HepG2 (cell line): ENCODE results near the gene UBE2D4. TPM values are rescaled to one million over a fixed set of nuclear protein-coding genes. Genes with fewer than 3 reads are reported as not detected.

Experiments
- ATF4 ChIP-seq, 2 experiments: fragments of 450-650 bp in 1 of 2; sonication (generic) in 1 of 2; formaldehyde crosslinking; IDR thresholded peaks; 2 replicates each; pipeline versions ENCODE4 v1.5.0 to v1.8.0; 2020 to 2022; ENCODE audit warnings: mild to moderate bottlenecking in 1 of 2, missing genetic modification reagents in 1 of 2
- CBX5 ChIP-seq: sonication (generic); formaldehyde crosslinking; IDR thresholded peaks from 2 replicates; pipeline ENCODE4 v1.4.0; 2020; ENCODE audit warnings: missing genetic modification reagents, borderline replicate concordance
- E2F1 ChIP-seq: sonication (generic); formaldehyde crosslinking; IDR thresholded peaks from 2 replicates; pipeline ENCODE4 v1.5.0; 2020; ENCODE audit warnings: missing genetic modification reagents
- HNF1B ChIP-seq: sonication (generic); formaldehyde crosslinking; IDR thresholded peaks from 2 replicates; pipeline ENCODE4 v1.5.1; 2020; ENCODE audit warnings: mild to moderate bottlenecking, moderate library complexity, missing genetic modification reagents
- HNRNPK ChIP-seq: fragments of 200-400 bp; formaldehyde crosslinking; IDR thresholded peaks from 2 replicates; pipeline ENCODE4 v1.6.1; 2018; ENCODE audit warnings: low read length, low read depth, moderate library complexity, mild to moderate bottlenecking; ENCODE audit not compliant: poor library complexity, severe bottlenecking
- KDM3A ChIP-seq: IDR thresholded peaks from 2 replicates; pipeline ENCODE4 v1.6.1; 2018; ENCODE audit warnings: low read depth, missing compliant biosample characterization
- MEF2D ChIP-seq: sonication (generic); formaldehyde crosslinking; IDR thresholded peaks from 2 replicates; pipeline ENCODE4 v1.5.1; 2020; ENCODE audit warnings: mild to moderate bottlenecking, missing genetic modification reagents
- NCOR1 ChIP-seq: fragments of 200-600 bp; sonication (generic); IDR thresholded peaks from 2 replicates; pipeline ENCODE4 v1.7.0; 2017; ENCODE audit warnings: antibody characterized with exemption, low read length, borderline replicate concordance
- NFYB ChIP-seq: sonication (generic); formaldehyde crosslinking; IDR thresholded peaks from 2 replicates; pipeline ENCODE4 v1.4.0; 2020; ENCODE audit warnings: missing genetic modification reagents
- PHF21A ChIP-seq: sonication (generic); formaldehyde crosslinking; IDR thresholded peaks from 2 replicates; pipeline ENCODE4 v1.5.0; 2020; ENCODE audit warnings: mild to moderate bottlenecking, missing genetic modification reagents
- SMYD3 ChIP-seq: sonication (generic); formaldehyde crosslinking; IDR thresholded peaks from 2 replicates; pipeline ENCODE4 v1.8.1; 2023; ENCODE audit warnings: mild to moderate bottlenecking, missing genetic modification reagents
- SOX6 ChIP-seq, 2 experiments: fragments of 450-650 bp in 1 of 2; sonication (generic) in 1 of 2; formaldehyde crosslinking in 1 of 2; IDR thresholded peaks; 2 replicates each; pipeline versions ENCODE4 v1.4.0 to v1.6.1; 2017 to 2020; ENCODE audit warnings: antibody characterized with exemption in 1 of 2, mild to moderate bottlenecking in 1 of 2, missing genetic modification reagents in 1 of 2
- TOE1 ChIP-seq: sonication (generic); formaldehyde crosslinking; IDR thresholded peaks from 2 replicates; pipeline ENCODE4 v1.4.0; 2020; ENCODE audit warnings: mild to moderate bottlenecking, missing genetic modification reagents
- ZBTB20 ChIP-seq: sonication (generic); formaldehyde crosslinking; IDR thresholded peaks from 2 replicates; pipeline ENCODE4 v1.8.1; 2023; ENCODE audit warnings: missing genetic modification reagents, low read depth, mild to moderate bottlenecking, borderline replicate concordance
- ZGPAT ChIP-seq: IDR thresholded peaks from 2 replicates; pipeline ENCODE4 v1.6.1; 2016; ENCODE audit warnings: mild to moderate bottlenecking
- ZNF234 ChIP-seq: sonication (generic); formaldehyde crosslinking; conservative IDR thresholded peaks from 2 replicates; pipeline ENCODE4 v1.5.1; 2020; ENCODE audit warnings: mild to moderate bottlenecking, missing genetic modification reagents
- ZNF414 ChIP-seq: sonication (generic); formaldehyde crosslinking; IDR thresholded peaks from 2 replicates; pipeline ENCODE4 v1.5.0; 2020; ENCODE audit warnings: missing genetic modification reagents
- ZNF431 ChIP-seq: sonication (generic); formaldehyde crosslinking; IDR thresholded peaks from 2 replicates; pipeline ENCODE4 v1.9.0; 2022; ENCODE audit warnings: missing genetic modification reagents, low read depth, mild to moderate bottlenecking, borderline replicate concordance
- ZNF660 ChIP-seq: sonication (generic); formaldehyde crosslinking; IDR thresholded peaks from 2 replicates; pipeline ENCODE4 v1.5.1; 2020; ENCODE audit warnings: mild to moderate bottlenecking, low read depth, missing genetic modification reagents, borderline replicate concordance
- ZNF788 ChIP-seq: sonication (generic); formaldehyde crosslinking; IDR thresholded peaks from 2 replicates; pipeline ENCODE4 v1.5.0; 2020; ENCODE audit warnings: mild to moderate bottlenecking, missing genetic modification reagents, borderline replicate concordance
- polyA plus RNA-seq, 8 experiments: library from polyadenylated mRNA; depleted of rRNA in 3 of 8; stranded (reverse) in 7 of 8; unstranded in 1 of 8; fragments of >200 nt; fragmentation: Illumina TruSeq in 4 of 8; extraction: Trizol in 4 of 8; gene quantifications; 2 replicates each; pipeline versions ENCODE4 v1.2.1 to v1.2.3, GENCODE V29; 2011 to 2016; ENCODE audit warnings: low read depth in 4 of 8, missing spikeins in 1 of 8, mixed read lengths in 1 of 8; ENCODE audit not compliant: insufficient read depth in 1 of 8
- total RNA-seq, 5 experiments: library from RNA; depleted of rRNA; stranded (reverse); fragments of >200 nt; fragmentation: Illumina TruSeq; extraction: Trizol; gene quantifications; 2 replicates each; pipeline ENCODE4 v1.2.3, GENCODE V29; 2016; ENCODE audit warnings: low read depth in 1 of 5

The UBE2D4 gene
- total and polyA plus RNA-seq, 2 of the 13 experiments (the other 11 are each of a cell fraction or from before 2014, with no cell fraction given), result 9.9 to 16.0 TPM

- TF ChIP-seq HNF1B (CRISPR knock-in tag) (0 out of 2 replicates have a peak, but pooled peaks have one; percentile 7), ATF4 (CRISPR knock-in tag; IDR thresholded peaks at IDR 0.05) (peak in 1 of 2 experiments; percentile 91; a peak in 2 of 4 replicates), ZNF788 (CRISPR knock-in tag) (peak; percentile 94), HNRNPK (peak; percentile 54), NFYB (no peak), SOX6 (IDR thresholded peaks at IDR 0.05) (no peak), SOX6 (CRISPR knock-in tag; IDR thresholded peaks at IDR 0.05) (peak; percentile 48), ZBTB20 (peak; percentile 41; the same call in 1 of the 2 replicates), ZNF234 (CRISPR knock-in tag) (no peak; the same call in 1 of the 2 replicates), CBX5 (no peak), ZNF660 (CRISPR knock-in tag) (no peak), PHF21A (peak; percentile 62), NCOR1 (no peak), E2F1 (CRISPR knock-in tag) (peak; percentile 89), ZNF414 (CRISPR knock-in tag) (no peak), ZNF431 (CRISPR knock-in tag) (peak; percentile 78; the same call in 1 of the 2 replicates), SMYD3 (CRISPR knock-in tag) (0 out of 2 replicates have a peak, but pooled peaks have one; percentile 38), KDM3A (CRISPR knock-in tag) (peak; percentile 24; the same call in 1 of the 2 replicates), TOE1 (CRISPR knock-in tag) (peak; percentile 28; the same call in 1 of the 2 replicates), MEF2D (CRISPR knock-in tag) (no peak), ZGPAT (CRISPR knock-in tag) (peak; percentile 83)
Observed at GRCh38 chr7:43925984-43926797, at the start of gene UBE2D4 (continued).
